NCI-H187 treated with DMSO at 0.1 percent for 48 hours (cell line): ENCODE data around the gene PLPPR5.

Experiments used
- DNase-seq: peaks from one replicate; lab custom pipeline; 2025; lab: John Stamatoyannopoulos, UW

The PLPPR5 gene

DNA sequence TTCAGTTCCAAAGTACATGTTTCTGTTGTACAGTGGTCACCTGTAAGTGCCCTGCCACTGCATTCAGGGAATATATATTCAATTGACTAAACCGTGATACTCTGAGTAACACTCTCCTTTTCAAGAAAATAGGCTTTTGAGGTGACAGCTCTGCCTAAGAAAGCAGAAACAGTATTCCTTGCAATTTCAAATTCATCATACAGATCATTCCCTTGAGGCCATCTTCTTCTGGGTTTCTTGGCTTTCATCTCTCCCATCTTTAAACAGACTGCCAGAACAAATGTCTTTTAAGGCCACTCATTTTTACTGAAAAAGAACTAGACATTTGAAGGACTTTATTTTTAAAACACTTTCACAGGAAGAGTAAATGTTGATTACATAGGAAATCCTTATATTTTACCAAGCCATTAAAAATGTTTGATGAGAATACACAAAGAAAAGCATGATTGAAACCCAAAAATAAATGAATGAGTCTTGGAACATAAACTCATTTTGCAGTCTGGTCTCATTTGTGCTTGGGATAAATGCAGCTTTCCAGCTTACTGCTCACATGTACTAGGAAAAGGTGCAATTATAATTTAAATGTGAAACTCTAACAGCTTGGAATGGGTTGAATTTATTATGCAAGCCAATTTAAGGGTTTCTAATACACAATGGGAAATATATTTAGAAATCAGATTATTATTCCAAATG, 34.7 kb downstream of the PLPPR5 start:
- no peak for DNase-seq

GRCh38 chr1:98967122-98967521, 37.5 kb downstream of the PLPPR5 start:
- DNase-seq, result no peak

- no peak for DNase-seq
These were observed 39.3 kb downstream of the PLPPR5 start for GRCh38 chr1:98965394-98965793.

- DNase-seq, result no peak
These were observed 40.5 kb downstream of the PLPPR5 start for GRCh38 chr1:98964198-98964597.

DNA sequence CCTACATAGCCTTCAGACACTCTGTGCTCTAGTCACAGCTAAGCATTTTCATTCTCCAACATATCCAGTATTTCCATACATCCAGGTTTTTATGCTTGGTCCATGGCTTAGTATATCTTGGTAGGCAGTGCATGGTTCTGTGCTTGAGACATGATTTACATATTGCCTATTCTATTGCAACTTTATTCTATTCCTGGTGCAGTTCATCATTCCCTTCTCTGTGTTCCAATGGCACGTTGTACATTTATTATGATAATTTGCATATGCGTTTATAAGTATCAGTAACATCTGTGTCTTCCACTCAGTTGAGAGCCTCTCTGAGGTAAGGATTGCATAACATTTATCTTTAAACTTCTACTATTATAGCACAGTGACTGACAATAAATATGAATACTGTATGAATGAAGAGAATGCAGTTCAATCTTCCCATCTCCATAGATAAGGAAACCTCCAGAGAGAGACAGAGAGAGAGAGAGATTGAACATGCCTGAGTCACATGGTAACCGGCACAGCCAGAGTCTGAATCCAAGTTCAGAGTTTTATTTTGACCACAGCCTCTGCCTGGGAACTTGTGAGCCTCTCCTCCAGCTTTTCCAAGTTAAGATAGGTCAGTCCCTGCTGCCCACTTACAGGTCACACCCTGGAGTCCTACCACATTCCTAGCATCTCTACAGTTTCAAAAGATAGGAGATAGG, 41.5 kb downstream of the PLPPR5 start:
- no peak for DNase-seq

- DNase-seq, result no peak
These were observed 42.5 kb downstream of the PLPPR5 start for GRCh38 chr1:98962156-98962555.

DNA sequence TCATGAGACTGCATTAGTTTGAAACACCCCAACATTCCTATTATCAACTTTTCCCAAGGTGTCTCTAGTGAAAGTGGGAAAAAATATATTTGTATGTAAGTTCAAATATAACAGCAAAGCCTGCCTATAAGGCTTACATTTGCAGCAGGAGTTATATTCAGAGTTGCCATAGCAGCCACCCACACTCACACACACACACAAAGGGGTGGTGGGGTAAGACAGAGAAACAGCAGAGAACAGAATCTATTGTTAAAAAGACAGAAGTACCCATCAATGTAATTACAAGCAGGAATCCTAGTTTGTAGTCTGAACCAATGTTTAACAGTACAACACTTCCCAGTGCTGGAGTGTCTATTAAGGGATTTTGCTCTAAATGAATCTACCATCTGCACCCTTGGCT, 55.0 kb downstream of the PLPPR5 start:
- DNase-seq, result no peak

DNA sequence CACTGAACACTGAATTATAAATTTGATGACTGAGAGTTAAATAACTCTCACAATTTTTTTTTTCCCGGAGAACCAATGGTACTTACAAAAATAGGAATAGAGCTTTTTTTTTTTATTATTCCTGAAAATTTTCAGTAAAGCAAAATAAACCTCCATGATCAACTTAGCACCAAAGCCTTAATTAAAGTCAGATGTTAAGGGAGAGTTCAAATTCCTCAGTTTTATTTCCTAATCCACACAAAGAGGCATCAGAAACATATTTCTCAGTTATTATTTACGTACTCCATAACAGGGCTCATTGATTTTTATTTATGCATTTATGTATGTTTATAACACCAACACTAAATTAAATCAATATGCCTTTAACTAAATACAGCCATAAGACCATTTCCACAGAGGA, 55.5 kb downstream of the PLPPR5 start:
- no peak for DNase-seq

DNA sequence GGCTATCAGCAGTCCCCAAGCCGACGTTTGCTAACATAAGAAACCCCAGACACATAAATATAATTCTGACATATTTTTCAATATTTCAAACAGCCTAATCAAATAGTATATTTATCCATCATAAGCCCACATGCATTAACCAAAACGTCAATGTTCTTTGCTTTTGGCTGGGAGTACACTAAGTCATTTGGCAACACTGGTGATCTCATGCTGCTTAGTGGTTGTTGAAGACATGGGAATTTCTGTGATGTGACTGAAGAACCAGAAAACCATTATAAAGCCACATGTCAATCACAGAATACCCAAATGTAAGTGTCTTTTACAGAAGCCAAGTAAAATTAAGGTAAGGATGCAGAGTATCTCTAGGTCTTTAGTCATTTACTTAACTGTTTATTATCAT, 57.6 kb downstream of the PLPPR5 start:
- no peak for DNase-seq

- no peak for DNase-seq
These were observed 64.0 kb downstream of the PLPPR5 start for GRCh38 chr1:98940722-98941079.

GRCh38 chr1:98940069-98940721, 64.5 kb downstream of the PLPPR5 start:
- DNase-seq, result no peak

- no peak for DNase-seq
These were observed 65.2 kb downstream of the PLPPR5 start for GRCh38 chr1:98939471-98939870.

DNA sequence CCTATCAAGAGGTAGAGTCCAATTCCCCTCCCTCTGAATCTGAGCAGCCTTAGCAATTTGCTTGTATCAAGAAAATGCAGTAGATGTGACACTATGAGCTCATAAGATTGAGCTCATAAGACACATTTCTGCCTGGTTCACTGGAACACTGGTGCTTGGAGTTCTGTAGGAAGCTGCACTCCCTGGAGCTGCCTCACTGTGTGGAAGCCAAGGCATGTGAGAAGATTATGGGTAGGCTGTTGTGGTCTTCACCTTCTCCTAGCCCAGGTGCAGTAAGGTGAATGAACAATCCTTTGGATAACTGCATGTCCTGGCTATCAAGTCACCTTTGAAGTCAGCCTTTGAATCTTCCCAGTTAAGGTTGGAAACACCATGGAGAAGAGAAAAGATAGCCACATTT, 67.3 kb downstream of the PLPPR5 start:
- no peak for DNase-seq

- no peak for DNase-seq
These were observed 72.5 kb downstream of the PLPPR5 start for GRCh38 chr1:98932184-98932583.

GRCh38 chr1:98931128-98931835, 73.4 kb downstream of the PLPPR5 start:
- DNase-seq, result no peak

DNA sequence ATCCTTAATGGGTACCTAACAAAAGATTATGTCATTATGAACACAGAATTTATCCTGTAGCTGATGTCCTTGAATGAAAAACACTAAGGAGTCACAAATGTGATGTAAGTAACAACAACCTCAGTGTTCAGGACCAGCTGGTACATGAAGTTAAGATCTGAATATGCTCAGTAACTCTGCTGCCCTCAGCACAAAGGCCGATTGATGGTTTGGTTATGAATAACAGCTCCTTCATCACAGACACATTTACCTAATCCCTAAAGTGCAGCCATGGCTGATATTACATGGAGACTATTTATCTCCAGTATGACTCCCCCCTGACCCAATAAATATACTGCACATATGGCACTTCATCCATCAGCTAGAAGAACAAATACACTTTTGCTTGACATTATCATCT, 75.2 kb downstream of the PLPPR5 start:
- no peak for DNase-seq

GRCh38 chr1:98926597-98926996, 78.1 kb downstream of the PLPPR5 start:
- DNase-seq, result no peak

DNA sequence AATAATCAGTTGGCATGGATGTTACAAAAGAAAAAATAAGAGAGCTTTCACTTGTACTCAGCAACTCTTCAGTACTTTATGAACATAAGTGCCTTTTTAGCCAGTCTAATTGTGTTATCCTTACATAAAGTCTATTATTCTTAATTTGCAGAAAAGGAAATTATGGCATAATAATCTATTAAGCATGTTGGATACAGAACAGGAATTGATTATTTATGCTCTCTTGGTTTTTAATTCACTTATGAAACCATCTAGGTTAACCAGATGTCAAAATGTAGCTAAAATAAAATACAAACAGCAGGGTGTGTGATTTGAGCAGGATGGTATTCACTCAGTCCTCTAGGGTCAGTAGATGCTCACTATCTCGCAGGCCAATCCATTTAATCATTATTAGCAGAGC, 79.7 kb downstream of the PLPPR5 start:
- no peak for DNase-seq

DNA sequence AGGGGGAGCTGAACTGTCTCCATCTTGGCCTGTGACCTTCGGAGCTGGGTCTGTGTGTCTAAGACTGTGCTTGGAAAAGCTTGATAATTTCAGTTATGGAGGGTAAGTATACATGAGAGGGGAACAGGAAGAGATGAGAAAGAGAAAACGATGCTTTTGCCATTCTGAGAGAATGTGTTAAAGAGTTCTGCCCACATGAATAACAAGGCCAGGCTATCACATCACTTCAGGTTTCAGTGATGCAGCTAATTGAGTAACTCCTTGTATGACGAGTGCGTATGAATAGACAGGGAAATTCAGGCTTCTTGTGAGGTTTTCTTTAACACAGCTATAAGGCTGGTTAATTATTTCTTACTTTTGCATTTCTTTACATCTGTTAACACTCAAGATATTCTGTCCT, 81.0 kb downstream of the PLPPR5 start:
- DNase-seq, result no peak

GRCh38 chr1:98921817-98922216, 82.8 kb downstream of the PLPPR5 start:
- no peak for DNase-seq

- DNase-seq, result no peak
These were observed 84.1 kb downstream of the PLPPR5 start for GRCh38 chr1:98920441-98921110.

GRCh38 chr1:98919652-98920051, 85.0 kb downstream of the PLPPR5 start:
- no peak for DNase-seq
